SU-DHL-6 (cell line): Measurements from ENCODE around the gene TMOD2.

Experiments used
- EZH2phosphoT487 ChIP-seq: fragments of 200-600 bp; sonication (generic), shearing (Covaris generic); conservative IDR thresholded peaks from 2 replicates; pipeline ENCODE4 v1.6.1; 2018; ENCODE audit warnings: mild to moderate bottlenecking, antibody characterized with exemption, low read length, moderate library complexity, mixed read lengths
- TF ChIP-seq, protein P1 (sequence below): fragments of 200-600 bp; sonication (generic); IDR thresholded peaks from one replicate; pipeline ENCODE4 v1.5.1; 2017; ENCODE audit warnings: antibody characterized with exemption, mild to moderate bottlenecking, low read length, moderate library complexity; ENCODE audit not compliant: insufficient read depth, poor library complexity, severe bottlenecking

DNA sequence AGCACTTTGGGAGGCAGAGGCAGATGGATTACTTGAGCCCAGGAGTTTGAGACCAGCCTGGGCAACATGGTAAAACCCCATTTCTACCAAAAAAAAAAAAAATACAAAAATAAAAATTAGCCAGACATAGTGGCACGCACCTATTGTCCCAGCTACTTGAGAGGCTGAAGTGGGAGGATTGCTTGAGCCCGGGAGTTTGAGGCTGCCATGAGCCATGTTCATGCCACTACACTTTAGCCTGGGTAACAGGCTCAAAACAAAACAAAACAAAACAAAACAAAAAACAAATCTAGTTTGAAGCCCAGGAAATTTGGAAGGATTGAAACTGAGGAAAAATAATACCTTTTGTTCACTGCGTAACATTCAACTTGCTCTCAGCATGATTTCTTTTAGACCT lies 94.7 kb downstream of the TMOD2 start:
- TF ChIP-seq, protein P1, sequence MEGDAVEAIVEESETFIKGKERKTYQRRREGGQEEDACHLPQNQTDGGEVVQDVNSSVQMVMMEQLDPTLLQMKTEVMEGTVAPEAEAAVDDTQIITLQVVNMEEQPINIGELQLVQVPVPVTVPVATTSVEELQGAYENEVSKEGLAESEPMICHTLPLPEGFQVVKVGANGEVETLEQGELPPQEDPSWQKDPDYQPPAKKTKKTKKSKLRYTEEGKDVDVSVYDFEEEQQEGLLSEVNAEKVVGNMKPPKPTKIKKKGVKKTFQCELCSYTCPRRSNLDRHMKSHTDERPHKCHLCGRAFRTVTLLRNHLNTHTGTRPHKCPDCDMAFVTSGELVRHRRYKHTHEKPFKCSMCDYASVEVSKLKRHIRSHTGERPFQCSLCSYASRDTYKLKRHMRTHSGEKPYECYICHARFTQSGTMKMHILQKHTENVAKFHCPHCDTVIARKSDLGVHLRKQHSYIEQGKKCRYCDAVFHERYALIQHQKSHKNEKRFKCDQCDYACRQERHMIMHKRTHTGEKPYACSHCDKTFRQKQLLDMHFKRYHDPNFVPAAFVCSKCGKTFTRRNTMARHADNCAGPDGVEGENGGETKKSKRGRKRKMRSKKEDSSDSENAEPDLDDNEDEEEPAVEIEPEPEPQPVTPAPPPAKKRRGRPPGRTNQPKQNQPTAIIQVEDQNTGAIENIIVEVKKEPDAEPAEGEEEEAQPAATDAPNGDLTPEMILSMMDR: no peak
- no peak for TF ChIP-seq EZH2phosphoT487
